Brain microvascular endothelial cell (primary cell): ENCODE results near the gene PLOD1.
"Not testable (repeated sequence)": the region's sequence is repeated elsewhere in the genome, so short reads cannot be mapped to it uniquely, and the experiment has no call there.

Experiments
- DNase-seq: peaks from one replicate; pipeline ENCODE4 v3.0.0-alpha.2; 2020
- H3K27ac ChIP-seq: fragments of 250-450 bp; sonication (Bioruptor Pico); 2 replicates; pipeline ENCODE4 v1.5.1; 2020; ENCODE audit warnings: mild to moderate bottlenecking, moderate library complexity
- H3K27me3 ChIP-seq: fragments of 250-450 bp; sonication (Bioruptor Pico); replicated peaks from 2 replicates; pipeline ENCODE4 v1.5.1; 2020; ENCODE audit warnings: mild to moderate bottlenecking
- H3K36me3 ChIP-seq: fragments of 250-450 bp; sonication (Bioruptor Pico); replicated peaks from 2 replicates; pipeline ENCODE4 v1.5.1; 2020; ENCODE audit warnings: mild to moderate bottlenecking
- H3K4me3 ChIP-seq: 2 replicates; pipeline ENCODE4 v1.5.1; 2011; ENCODE audit warnings: low read depth, mild to moderate bottlenecking, control low read depth, low read length, moderate library complexity
- in situ Hi-C: cut with HindIII; loops from 2 replicates; pipeline ENCODE4 v1.10.0; 2017; ENCODE audit warnings: low sequenced_read_pairs, low pct_ligation_motif_present
- TF ChIP-seq, protein P1 (sequence below): IDR thresholded peaks from 2 replicates; pipeline ENCODE4 v1.5.1; 2011; ENCODE audit warnings: low read depth, mild to moderate bottlenecking, moderate library complexity, low read length, control low read depth, inconsistent platforms; ENCODE audit errors: missing control alignments

Gene PLOD1

DNA sequence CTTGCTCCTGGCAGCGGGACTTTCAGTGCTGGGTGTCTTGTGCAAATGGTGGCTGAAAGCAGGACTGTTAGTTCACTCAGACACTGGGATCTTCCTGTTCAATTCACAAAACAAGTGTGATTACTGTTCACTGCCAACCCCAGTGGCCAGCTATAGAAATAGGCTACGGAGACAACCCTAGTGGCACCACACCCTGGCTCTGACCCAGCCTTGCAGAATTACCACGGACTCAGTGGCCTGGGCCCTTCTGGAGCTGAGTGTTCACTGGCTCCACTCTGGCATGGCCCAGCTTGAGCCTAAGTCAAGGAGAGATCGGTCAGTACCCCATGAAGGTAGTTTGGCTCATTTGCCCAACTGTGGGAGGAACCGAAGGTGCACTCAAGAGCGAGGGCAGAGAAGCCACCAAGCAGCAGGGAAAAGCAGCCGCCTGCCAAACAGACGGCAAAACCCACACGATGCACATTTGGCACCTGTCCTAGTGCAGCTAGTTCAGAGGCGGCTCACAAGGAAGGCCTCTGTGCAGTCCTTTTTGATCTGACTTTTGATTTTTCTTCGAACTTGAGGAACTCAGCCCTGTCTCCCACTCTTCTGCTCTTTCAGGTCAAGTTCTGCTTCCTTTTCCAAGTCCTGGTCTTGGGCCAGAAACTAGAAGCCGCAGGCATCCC is 14.1 kb upstream of the PLOD1 start:
- H3K27me3 ChIP-seq = no peaks in the 10 kb centered on the region
- H3K4me3 ChIP-seq = no peak overlapping the region
- TF ChIP-seq, protein P1, sequence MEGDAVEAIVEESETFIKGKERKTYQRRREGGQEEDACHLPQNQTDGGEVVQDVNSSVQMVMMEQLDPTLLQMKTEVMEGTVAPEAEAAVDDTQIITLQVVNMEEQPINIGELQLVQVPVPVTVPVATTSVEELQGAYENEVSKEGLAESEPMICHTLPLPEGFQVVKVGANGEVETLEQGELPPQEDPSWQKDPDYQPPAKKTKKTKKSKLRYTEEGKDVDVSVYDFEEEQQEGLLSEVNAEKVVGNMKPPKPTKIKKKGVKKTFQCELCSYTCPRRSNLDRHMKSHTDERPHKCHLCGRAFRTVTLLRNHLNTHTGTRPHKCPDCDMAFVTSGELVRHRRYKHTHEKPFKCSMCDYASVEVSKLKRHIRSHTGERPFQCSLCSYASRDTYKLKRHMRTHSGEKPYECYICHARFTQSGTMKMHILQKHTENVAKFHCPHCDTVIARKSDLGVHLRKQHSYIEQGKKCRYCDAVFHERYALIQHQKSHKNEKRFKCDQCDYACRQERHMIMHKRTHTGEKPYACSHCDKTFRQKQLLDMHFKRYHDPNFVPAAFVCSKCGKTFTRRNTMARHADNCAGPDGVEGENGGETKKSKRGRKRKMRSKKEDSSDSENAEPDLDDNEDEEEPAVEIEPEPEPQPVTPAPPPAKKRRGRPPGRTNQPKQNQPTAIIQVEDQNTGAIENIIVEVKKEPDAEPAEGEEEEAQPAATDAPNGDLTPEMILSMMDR = no peak
- H3K27ac ChIP-seq = no peak overlapping the region
- DNase-seq = no peak
- in situ Hi-C loops = no loop called here
- H3K36me3 ChIP-seq = peaks cover 22% of the 10 kb centered on the region

DNA sequence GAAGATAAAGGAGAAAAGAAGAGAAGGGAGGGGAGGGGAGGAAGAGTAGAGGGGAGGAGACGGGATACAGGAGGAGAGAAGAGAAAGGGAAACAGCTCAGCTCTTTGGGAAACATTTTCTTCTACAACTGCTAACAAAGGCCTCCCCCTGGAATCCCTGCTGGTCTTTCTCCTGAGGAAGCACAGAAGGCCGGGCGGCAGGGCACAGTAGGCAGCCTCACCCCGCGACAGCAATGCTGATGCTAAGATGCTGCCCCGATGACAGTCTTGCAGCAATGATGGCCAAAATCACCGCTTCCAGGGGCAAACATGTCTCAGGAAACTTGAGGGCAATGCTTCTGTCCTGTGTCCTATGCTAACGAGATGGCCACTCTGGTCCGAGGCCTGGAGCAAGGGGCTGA is 13.5 kb upstream of the PLOD1 start:
- in situ Hi-C loops = no loop called here
- TF ChIP-seq, protein P1 = no peak
- no peak for DNase-seq
- Histone ChIP-seq H3K27ac (no peak overlapping the region), H3K27me3 (no peaks in the 10 kb centered on the region), H3K36me3 (peaks cover 22% of the 10 kb centered on the region), H3K4me3 (no peak overlapping the region)

DNA sequence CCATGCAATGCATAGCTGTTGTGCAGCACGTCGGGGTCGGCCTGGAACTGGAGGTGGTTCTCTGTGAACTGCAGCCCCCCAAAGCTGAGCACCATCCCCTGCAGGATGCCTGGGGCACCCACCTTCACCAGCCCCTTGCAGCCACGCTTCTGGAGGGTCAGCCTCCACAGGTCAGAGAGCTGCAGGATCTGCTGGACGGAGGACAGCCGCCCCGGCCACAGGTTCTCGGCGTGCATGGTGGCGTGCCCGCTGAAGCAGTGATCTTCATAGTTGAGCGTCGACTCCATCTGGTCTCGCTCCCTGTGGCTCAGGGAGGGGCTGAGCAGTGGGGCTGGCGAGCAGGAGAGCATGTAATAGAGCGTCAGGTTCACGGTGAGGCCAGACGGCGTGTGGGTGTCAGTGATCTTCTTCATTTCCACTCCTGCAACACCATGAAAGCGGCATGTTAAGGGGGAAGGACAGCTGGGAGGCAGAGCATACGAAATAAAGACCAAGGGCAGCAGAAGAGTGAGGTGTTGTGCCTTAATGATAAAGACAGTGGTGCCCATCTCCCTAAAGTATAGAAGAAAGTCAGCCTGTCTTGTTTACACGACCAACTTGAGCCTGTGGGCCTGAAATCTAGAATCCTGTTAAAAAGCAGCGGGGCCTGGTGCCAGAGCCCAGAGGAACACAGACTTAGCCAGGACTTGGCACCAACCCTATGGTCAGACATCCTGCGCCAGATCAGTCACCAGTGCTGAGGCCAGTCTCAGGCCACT is 11.3 kb upstream of the PLOD1 start:
- Histone ChIP-seq H3K36me3 (peaks cover 22% of the 10 kb centered on the region), H3K27me3 (no peaks in the 10 kb centered on the region), H3K27ac (no peak overlapping the region), H3K4me3 (no peak overlapping the region)
- in situ Hi-C loops = no loop called here
- no peak for DNase-seq
- TF ChIP-seq, protein P1 = no peak

DNA sequence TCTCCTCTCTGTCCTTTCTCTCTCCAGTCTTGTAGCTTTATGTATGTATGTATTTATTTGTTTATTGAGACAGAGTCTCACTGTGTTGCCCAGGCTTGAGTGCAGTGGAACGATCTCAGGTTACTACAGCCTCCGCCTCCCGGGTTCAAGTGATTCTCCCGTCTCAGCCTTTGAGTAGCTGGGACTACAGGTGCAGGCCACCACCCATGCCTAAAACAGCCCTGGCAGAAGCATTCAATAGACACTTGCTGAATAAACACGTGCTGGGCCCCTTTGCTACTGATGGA is 10.7 kb upstream of the PLOD1 start:
- in situ Hi-C loops = no loop called here
- H3K4me3 ChIP-seq = no peak overlapping the region
- TF ChIP-seq, protein P1 = no peak
- no peak for DNase-seq
- H3K27ac ChIP-seq = no peak overlapping the region
- H3K36me3 ChIP-seq = peaks cover 22% of the 10 kb centered on the region
- no peaks in the 10 kb centered on the region for H3K27me3 ChIP-seq

DNA sequence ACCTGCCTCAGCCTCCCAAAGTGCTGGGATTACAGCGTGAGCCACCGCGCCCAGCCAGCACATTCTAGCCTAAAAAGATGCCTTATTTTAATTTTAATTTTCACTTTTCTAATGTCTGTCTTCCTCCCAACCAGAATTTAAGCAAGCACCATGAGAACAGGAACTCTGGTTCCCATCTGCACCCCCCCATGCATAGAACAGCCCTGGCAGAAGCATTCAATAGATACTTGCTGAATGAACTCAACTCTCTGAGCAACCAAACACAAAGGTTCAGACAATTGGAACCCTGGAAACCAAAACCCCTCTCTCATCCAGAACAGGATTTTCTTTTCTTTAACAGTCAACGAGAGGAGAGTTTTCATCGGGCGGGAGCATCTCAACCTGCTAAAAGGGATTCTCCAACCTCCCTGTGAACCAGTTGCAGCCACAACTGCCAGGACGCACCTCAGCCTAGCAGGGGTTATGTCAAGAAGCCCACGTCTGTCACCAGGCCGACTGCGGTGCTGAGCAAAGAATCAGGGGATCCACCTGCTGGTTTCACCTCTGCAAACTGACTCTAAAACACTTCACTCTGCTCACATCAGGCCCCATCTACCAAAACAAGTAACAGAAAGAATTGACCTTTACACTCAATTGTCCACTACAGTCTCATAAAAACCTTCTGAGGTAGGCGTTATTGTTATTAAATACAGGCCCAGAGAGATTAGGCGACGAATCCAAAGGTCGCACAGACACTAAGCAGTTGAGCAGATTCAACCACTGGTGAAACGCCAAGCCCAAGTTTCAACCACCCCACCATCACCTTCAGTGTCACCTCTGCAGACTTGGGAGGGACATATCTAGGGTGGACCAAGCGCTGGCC is 10.0 kb upstream of the PLOD1 start:
- Histone ChIP-seq H3K4me3 (peak overlapping the region; percentile 56), H3K27me3 (no peaks in the 10 kb centered on the region), H3K36me3 (peaks cover 17% of the 10 kb centered on the region), H3K27ac (no peak overlapping the region)
- in situ Hi-C loops = no loop called here
- no peak for DNase-seq
- TF ChIP-seq, protein P1 = no peak

DNA sequence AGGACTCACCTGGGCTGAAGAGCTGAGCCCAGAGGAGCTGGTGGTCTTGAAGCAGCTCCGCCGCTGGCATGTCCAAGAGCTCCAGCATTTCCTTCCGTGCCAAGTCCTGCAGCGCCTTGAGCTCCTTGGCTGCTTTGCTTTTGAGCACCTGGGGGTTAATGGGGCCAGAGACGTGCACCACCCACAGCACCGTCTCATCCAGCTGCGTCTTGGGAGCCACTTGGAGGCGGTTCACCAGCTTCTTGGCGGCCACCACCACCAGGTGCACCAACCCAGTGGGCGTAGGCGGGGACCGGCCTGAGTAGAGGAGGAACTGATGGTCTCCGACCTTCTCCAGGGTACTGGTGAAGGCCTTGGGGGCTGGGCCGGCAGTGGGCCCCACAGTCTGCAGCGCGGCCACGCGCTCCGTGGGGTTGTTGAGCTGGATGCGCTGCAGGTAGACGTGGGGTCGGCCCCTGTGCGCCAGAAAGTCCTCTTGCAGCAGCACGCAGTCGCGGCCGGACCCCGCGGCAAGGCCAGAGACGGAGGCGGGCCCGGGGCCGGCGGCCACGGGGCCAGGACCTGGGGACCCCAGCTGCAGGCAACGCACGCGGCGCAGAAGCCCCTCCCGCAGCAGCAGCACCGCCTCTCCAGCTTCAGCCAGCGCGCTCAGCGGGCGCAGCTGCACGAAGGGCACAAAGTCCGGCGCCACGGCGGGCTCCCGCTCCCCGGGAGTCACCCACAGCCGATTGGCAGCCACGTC is 9.2 kb upstream of the PLOD1 start:
- DNase-seq, in situ Hi-C loops, H3K27ac ChIP-seq, H3K36me3 ChIP-seq, H3K27me3 ChIP-seq: not testable (repeated sequence)
- H3K4me3 ChIP-seq = peak overlapping the region; percentile 56
